ENCODE results near the gene FNDC11. TPM values are rescaled to one million over a fixed set of nuclear protein-coding genes. Genes with fewer than 3 reads are reported as not detected.

The FNDC11 gene
- total and polyA plus RNA-seq, 2 of the 13 experiments (the other 11 are each of a cell fraction or from before 2014, with no cell fraction given), result 0.07 TPM; not detected in 1

DNA sequence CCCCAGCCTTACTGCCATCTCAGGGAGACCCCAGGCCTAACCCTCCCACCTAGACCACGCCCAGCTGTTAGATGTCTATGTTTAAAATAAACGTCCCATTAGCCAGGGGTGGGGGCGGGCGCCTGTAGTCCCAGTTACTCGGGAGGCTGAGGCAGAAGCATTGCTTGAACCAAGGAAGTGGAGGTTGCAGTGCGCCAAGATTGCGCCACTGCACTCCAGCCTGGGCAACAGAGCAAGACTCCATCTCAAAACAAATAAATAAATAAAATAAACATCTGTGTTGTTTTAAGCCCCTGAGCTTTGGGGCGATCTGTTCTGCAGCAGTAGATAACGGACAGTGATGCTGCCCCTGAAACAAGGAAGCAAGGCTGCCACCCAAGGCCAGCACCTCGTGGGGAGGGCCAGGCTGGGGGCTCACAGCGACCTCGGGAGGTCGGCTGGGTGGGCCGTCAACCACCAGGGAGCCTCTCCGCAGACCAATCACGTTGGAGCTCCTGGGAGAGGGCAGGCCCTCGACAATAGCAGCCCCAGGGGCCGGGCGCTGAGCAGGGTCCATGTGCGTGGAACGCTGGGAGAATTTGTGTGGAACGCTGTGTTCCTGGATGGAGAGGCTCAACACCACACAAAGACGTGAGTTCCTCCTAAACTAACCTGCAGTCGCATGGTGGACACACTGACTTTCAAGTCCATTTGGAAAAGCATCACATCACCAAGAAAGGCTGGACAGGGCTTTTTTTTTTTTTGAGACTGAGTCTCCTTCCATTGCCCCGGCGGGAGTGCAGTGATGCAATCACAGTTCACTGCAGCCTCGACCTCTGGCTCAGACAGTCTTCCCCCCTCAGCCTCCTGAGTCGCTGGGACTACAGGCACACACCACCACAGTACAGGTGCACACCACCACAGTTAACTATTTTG, 21.1 kb downstream of the FNDC11 start:
- H3K27ac ChIP-seq (ENCODE audit: extremely low read length, insufficient read depth, low read length), result no peak overlapping the region
- peaks cover 64% of the 10 kb centered on the region for H3K4me1 ChIP-seq (ENCODE audit: insufficient read depth, low read length)
- no peaks in the 10 kb centered on the region for H3K79me2 ChIP-seq (ENCODE audit: insufficient read depth, low read length)
- DNase-seq (ENCODE audit: low spot score), result no peak
- no TSS peak for BruUV-seq (replicated peaks)
- CTCF ChIA-PET (ENCODE audit: low intra/inter-chr PET ratio, low total read pairs), result no interaction called here
- in situ Hi-C loops (cut with HindIII; ENCODE audit: extremely low pct_ligation_motif_present, low pct_unique_long_range_greater_than_20kb), result loop anchor here (5.0 kb wide), 1 partner anchor 38 kb away; the partner anchor contains the start of gene PTK6
- H3K27me3 ChIP-seq (ENCODE audit: control insufficient read depth in 1 of 2, insufficient read depth in 2 of 2, low read length in 2 of 2), result peaks cover 6 to 30% of the 10 kb centered on the region in 2 experiments; a peak in 3 of 5 replicates
- H4K20me1 ChIP-seq (ENCODE audit: insufficient read depth, low read length), result peaks cover 2% of the 10 kb centered on the region; the same call in 1 of the 2 replicates
- no peaks in the 10 kb centered on the region for H3K9me3 ChIP-seq (ENCODE audit: low read length)
- POLR2A ChIA-PET, result interaction anchor here (0.9 to 2.6 kb wide), 10 partner anchors 10 to 382 kb away, joined by 3 to 26 read pairs (median 7); partner anchors contain the start of genes GMEB2, PPDPF, PTK6 and TPD52L2
- H3K36me3 ChIP-seq (replicated peaks in 1 of 2; ENCODE audit: control insufficient read depth in 1 of 2, insufficient read depth in 2 of 2, low read length in 2 of 2), result no peaks in the 10 kb centered on the region
- peak overlapping the region; percentile 48; the same call in 1 of the 2 replicates for H3K9ac ChIP-seq (ENCODE audit: insufficient read depth, low read depth, low read length)
- H2AFZ ChIP-seq (ENCODE audit: low read length), result no peak overlapping the region
- H3K4me3 ChIP-seq (replicated peaks in 1 of 3; ENCODE audit: insufficient read depth in 1 of 3, low read depth in 2 of 3, low read length in 3 of 3), result peak overlapping the region; percentile 52 to 98 (median 88)
- no peak for FAIRE-seq
- ATAC-seq, result peak; percentile 20
- 16% methylated on average over 26 of the region's 28 CpGs for WGBS (ENCODE audit: low lambda C conversion rate)
- intact Hi-C loops (cut with micrococcal nuclease; ENCODE audit: unreplicated experiment), result no loop called here
- peak overlapping the region; percentile 100 for H3K4me2 ChIP-seq (ENCODE audit: low read depth, low read length)
- TF ChIP-seq ZNF354B (CRISPR knock-in tag; IDR thresholded peaks at IDR 0.05), result no peak
- 0 out of 2 replicates have a peak, but pooled peaks have one; percentile 11 for TF ChIP-seq STAT5B (CRISPR knock-in tag; IDR thresholded peaks at IDR 0.05)
- peak; percentile 53 for TF ChIP-seq ZGPAT (CRISPR knock-in tag; IDR thresholded peaks at IDR 0.05)
- TF ChIP-seq AHR (CRISPR knock-in tag; IDR thresholded peaks at IDR 0.05), result 0 out of 2 replicates have a peak, but pooled peaks have one; percentile 78
- peak; percentile 43 for TF ChIP-seq CTCF (CRISPR knock-in tag; IDR thresholded peaks at IDR 0.05)
- TF ChIP-seq KLF9 (CRISPR knock-in tag; IDR thresholded peaks at IDR 0.05; ENCODE audit: low read depth), result 0 out of 2 replicates have a peak, but pooled peaks have one; percentile 53
- TF ChIP-seq THAP9 (CRISPR knock-in tag; IDR thresholded peaks at IDR 0.05; ENCODE audit: borderline replicate concordance), result peak; percentile 56; the same call in 1 of the 2 replicates
- TF ChIP-seq ZNF274 (CRISPR knock-in tag; IDR thresholded peaks at IDR 0.05), result peak; percentile 68; the same call in 1 of the 2 replicates
- TF ChIP-seq LCORL (IDR thresholded peaks at IDR 0.05), result no peak
- 0 out of 2 replicates have a peak, but pooled peaks have one; percentile 7 for TF ChIP-seq LCORL (CRISPR knock-in tag; IDR thresholded peaks at IDR 0.05)
- no peak for TF ChIP-seq ZBTB8A (CRISPR knock-in tag; IDR thresholded peaks at IDR 0.05; ENCODE audit: borderline replicate concordance, low read depth)
- TF ChIP-seq FOXC1 (CRISPR knock-in tag; IDR thresholded peaks at IDR 0.05; ENCODE audit: borderline replicate concordance), result peak; percentile 0
- TF ChIP-seq, protein P1, sequence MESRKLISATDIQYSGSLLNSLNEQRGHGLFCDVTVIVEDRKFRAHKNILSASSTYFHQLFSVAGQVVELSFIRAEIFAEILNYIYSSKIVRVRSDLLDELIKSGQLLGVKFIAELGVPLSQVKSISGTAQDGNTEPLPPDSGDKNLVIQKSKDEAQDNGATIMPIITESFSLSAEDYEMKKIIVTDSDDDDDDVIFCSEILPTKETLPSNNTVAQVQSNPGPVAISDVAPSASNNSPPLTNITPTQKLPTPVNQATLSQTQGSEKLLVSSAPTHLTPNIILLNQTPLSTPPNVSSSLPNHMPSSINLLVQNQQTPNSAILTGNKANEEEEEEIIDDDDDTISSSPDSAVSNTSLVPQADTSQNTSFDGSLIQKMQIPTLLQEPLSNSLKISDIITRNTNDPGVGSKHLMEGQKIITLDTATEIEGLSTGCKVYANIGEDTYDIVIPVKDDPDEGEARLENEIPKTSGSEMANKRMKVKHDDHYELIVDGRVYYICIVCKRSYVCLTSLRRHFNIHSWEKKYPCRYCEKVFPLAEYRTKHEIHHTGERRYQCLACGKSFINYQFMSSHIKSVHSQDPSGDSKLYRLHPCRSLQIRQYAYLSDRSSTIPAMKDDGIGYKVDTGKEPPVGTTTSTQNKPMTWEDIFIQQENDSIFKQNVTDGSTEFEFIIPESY (CRISPR knock-in tag; IDR thresholded peaks at IDR 0.05), result peak; percentile 97
- TF ChIP-seq ZSCAN21 (CRISPR knock-in tag; IDR thresholded peaks at IDR 0.05; ENCODE audit: borderline replicate concordance), result peak; percentile 30; the same call in 1 of the 2 replicates

All from HepG2 (cell line).